WTC11 (cell line): ENCODE measurements around the gene PRKAG2. TPM values are rescaled to one million over a fixed set of nuclear protein-coding genes. Genes with fewer than 3 reads are reported as not detected.

Experiments used
- ATAC-seq: fragments of 200-7000 bp; cut with Tn5 transposase; 2 replicates; pipeline ENCODE4 v1.10.0; 2021; ENCODE audit warnings: mild to moderate bottlenecking, moderate library complexity
- CTCF ChIA-PET: fragments of 300-600 bp; sonication (Branson Sonifier 250); formaldehyde crosslinking; loops from one replicate; lab custom pipeline; 2021; ENCODE audit warnings: antibody characterized with exemption; lab: Charles Lee
- POLR2A ChIA-PET: fragments of 350-600 bp; sonication (Branson Sonifier 250); formaldehyde crosslinking; loops from one replicate; lab custom pipeline; 2021; ENCODE audit warnings: antibody characterized with exemption; lab: Charles Lee
- DNase-seq: peaks from one replicate; pipeline ENCODE4 v3.0.0; 2021; ENCODE audit warnings: low spot score
- H3K27ac Mint-ChIP-seq: 2 replicates; pipeline ENCODE4 v1.8.0; 2021; ENCODE audit warnings: mixed read lengths
- H3K27me3 Mint-ChIP-seq: 2 replicates; pipeline ENCODE4 v1.8.0; 2021; ENCODE audit warnings: low read depth, mild to moderate bottlenecking, moderate library complexity, mixed read lengths
- H3K36me3 Mint-ChIP-seq: 2 replicates; pipeline ENCODE4 v1.8.0; 2021; ENCODE audit warnings: mixed read lengths
- H3K4me1 Mint-ChIP-seq: 2 replicates; pipeline ENCODE4 v1.8.0; 2022; ENCODE audit warnings: mixed read lengths
- H3K4me3 Mint-ChIP-seq: 2 replicates; pipeline ENCODE4 v1.8.0; 2021; ENCODE audit warnings: mild to moderate bottlenecking, moderate library complexity, mixed read lengths
- H3K9me3 Mint-ChIP-seq: 2 replicates; pipeline ENCODE4 v1.8.0; 2021; ENCODE audit warnings: mixed read lengths
- E2F5 ChIP-seq: sonication (generic); formaldehyde crosslinking; IDR thresholded peaks from 2 replicates; pipeline ENCODE4 v1.8.1; 2022; ENCODE audit warnings: mild to moderate bottlenecking, moderate library complexity, missing genetic modification reagents
- ELF4 ChIP-seq: sonication (generic); formaldehyde crosslinking; IDR thresholded peaks from 2 replicates; pipeline ENCODE4 v1.8.1; 2022; ENCODE audit warnings: low read depth, mild to moderate bottlenecking, moderate library complexity, missing genetic modification reagents
- FOXK1 ChIP-seq: sonication (generic); formaldehyde crosslinking; IDR thresholded peaks from 2 replicates; pipeline ENCODE4 v1.8.0; 2022; ENCODE audit warnings: mild to moderate bottlenecking, moderate library complexity, missing genetic modification reagents
- FOXP1 ChIP-seq: sonication (generic); formaldehyde crosslinking; IDR thresholded peaks from 2 replicates; pipeline ENCODE4 v1.8.0; 2022; ENCODE audit warnings: missing genetic modification reagents, mild to moderate bottlenecking, moderate library complexity, borderline replicate concordance
- GRHL2 ChIP-seq: fragments of 250-450 bp; sonication (Bioruptor Pico); IDR thresholded peaks from 2 replicates; pipeline ENCODE4 v1.8.0; 2022; ENCODE audit warnings: mild to moderate bottlenecking, moderate library complexity; ENCODE audit not compliant: insufficient replicate concordance, severe bottlenecking
- HMGXB4 ChIP-seq: sonication (generic); formaldehyde crosslinking; IDR thresholded peaks from 2 replicates; pipeline ENCODE4 v1.8.1; 2023; ENCODE audit warnings: mild to moderate bottlenecking, moderate library complexity, missing genetic modification reagents
- NFE2L1 ChIP-seq: sonication (generic); formaldehyde crosslinking; IDR thresholded peaks from 2 replicates; pipeline ENCODE4 v1.8.1; 2023; ENCODE audit warnings: missing genetic modification reagents
- NR3C1 ChIP-seq: sonication (generic); formaldehyde crosslinking; conservative IDR thresholded peaks from 2 replicates; pipeline ENCODE4 v1.8.1; 2023; ENCODE audit warnings: low read depth, mild to moderate bottlenecking, missing genetic modification reagents
- OVOL2 ChIP-seq: fragments of 250-450 bp; sonication (Bioruptor Pico); IDR thresholded peaks from 2 replicates; pipeline ENCODE4 v1.9.0; 2021; ENCODE audit warnings: mild to moderate bottlenecking, borderline replicate concordance
- SMAD3 ChIP-seq: sonication (generic); formaldehyde crosslinking; IDR thresholded peaks from 2 replicates; pipeline ENCODE4 v1.8.0; 2022; ENCODE audit warnings: missing genetic modification reagents, mild to moderate bottlenecking, borderline replicate concordance
- SMAD4 ChIP-seq: sonication (generic); formaldehyde crosslinking; IDR thresholded peaks from 2 replicates; pipeline ENCODE4 v1.8.0; 2022; ENCODE audit warnings: mild to moderate bottlenecking, missing genetic modification reagents
- TCF7 ChIP-seq: sonication (generic); formaldehyde crosslinking; IDR thresholded peaks from 2 replicates; pipeline ENCODE4 v1.8.0; 2022; ENCODE audit warnings: mild to moderate bottlenecking, low read depth, missing genetic modification reagents, moderate library complexity
- TEAD4 ChIP-seq: sonication (generic); formaldehyde crosslinking; IDR thresholded peaks from 2 replicates; pipeline ENCODE4 v1.8.0; 2022; ENCODE audit warnings: mild to moderate bottlenecking, missing genetic modification reagents
- USF1 ChIP-seq: sonication (generic); formaldehyde crosslinking; IDR thresholded peaks from 2 replicates; pipeline ENCODE4 v1.8.0; 2022; ENCODE audit warnings: mild to moderate bottlenecking, missing genetic modification reagents
- ZNF138 ChIP-seq: sonication (generic); formaldehyde crosslinking; conservative IDR thresholded peaks from 2 replicates; pipeline ENCODE4 v1.8.1; 2022; ENCODE audit warnings: mild to moderate bottlenecking, moderate library complexity, missing genetic modification reagents
- total RNA-seq: library from RNA; stranded (reverse); gene quantifications from 3 replicates; pipeline ENCODE4 v1.2.3, GENCODE V29; 2021
- TF ChIP-seq, protein P1 (sequence below): fragments of 250-450 bp; sonication (Bioruptor Pico); IDR thresholded peaks from 2 replicates; pipeline ENCODE4 v1.9.0; 2021; ENCODE audit warnings: moderate library complexity, mild to moderate bottlenecking, inconsistent platforms, borderline replicate concordance
- TF ChIP-seq, protein P2 (sequence below): fragments of 250-450 bp; sonication (Bioruptor Pico); IDR thresholded peaks from 2 replicates; pipeline ENCODE4 v1.8.0; 2021; ENCODE audit warnings: mild to moderate bottlenecking
- TF ChIP-seq, protein P3 (sequence below): fragments of 250-450 bp; sonication (Bioruptor Pico); IDR thresholded peaks from 2 replicates; pipeline ENCODE4 v1.9.0; 2021; ENCODE audit warnings: mild to moderate bottlenecking
- TF ChIP-seq, protein P4 (sequence below): sonication (generic); formaldehyde crosslinking; IDR thresholded peaks from 2 replicates; pipeline ENCODE4 v1.8.1; 2023; ENCODE audit warnings: mild to moderate bottlenecking, missing genetic modification reagents, moderate library complexity

PRKAG2 gene
- total RNA-seq, 1 experiment from 2014 or later, result 20.3 TPM

- TF ChIP-seq FOXP1 (no peak), NFE2L1 (CRISPR knock-in tag) (no peak)
Observed at GRCh38 chr7:151896486-151896885, 19.6 kb upstream of the PRKAG2 start (continued).

DNA sequence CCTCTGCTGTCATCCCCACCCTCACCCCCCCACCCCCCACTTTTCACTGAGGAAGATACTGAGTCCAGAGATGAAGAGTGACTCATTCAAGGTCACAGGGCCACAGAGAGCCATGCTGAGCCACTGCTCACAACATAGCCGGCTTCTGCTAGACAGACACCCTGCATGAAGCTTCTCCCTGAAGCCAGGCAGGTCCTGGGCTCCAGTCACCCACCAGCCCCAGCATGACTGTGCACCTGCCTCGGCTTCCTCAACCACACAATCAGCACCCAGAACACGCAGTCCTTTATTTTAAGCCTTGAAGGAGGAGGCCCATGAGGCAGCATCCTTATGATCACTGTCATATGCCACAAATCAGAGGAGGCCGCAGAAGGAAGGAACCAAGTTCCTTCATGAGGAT, 19.2 kb upstream of the PRKAG2 start:
- Mint-ChIP-seq H3K27me3 (no peaks in the 10 kb centered on the region; the same call in none of the 2 replicates), H3K27ac (no peak overlapping the region), H3K4me3 (no peak overlapping the region), H3K36me3 (no peaks in the 10 kb centered on the region), H3K4me1 (peaks cover 15% of the 10 kb centered on the region), H3K9me3 (no peaks in the 10 kb centered on the region)
- DNase-seq, result no peak
- ChIA-PET CTCF (no interaction called here), POLR2A (no interaction called here)
- TF ChIP-seq, protein P1, sequence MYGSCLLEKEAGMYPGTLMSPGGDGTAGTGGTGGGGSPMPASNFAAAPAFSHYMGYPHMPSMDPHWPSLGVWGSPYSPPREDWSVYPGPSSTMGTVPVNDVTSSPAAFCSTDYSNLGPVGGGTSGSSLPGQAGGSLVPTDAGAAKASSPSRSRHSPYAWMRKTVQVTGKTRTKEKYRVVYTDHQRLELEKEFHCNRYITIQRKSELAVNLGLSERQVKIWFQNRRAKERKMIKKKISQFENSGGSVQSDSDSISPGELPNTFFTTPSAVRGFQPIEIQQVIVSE, result no peak
- TF ChIP-seq HMGXB4, result no peak
- no peak for TF ChIP-seq SMAD4
- no peak for TF ChIP-seq TCF7 (CRISPR knock-in tag)
- TF ChIP-seq, protein P2, sequence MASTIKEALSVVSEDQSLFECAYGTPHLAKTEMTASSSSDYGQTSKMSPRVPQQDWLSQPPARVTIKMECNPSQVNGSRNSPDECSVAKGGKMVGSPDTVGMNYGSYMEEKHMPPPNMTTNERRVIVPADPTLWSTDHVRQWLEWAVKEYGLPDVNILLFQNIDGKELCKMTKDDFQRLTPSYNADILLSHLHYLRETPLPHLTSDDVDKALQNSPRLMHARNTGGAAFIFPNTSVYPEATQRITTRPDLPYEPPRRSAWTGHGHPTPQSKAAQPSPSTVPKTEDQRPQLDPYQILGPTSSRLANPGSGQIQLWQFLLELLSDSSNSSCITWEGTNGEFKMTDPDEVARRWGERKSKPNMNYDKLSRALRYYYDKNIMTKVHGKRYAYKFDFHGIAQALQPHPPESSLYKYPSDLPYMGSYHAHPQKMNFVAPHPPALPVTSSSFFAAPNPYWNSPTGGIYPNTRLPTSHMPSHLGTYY (CRISPR knock-in tag), result no peak
- no peak for TF ChIP-seq FOXK1 (CRISPR knock-in tag)
- TF ChIP-seq, protein P3, sequence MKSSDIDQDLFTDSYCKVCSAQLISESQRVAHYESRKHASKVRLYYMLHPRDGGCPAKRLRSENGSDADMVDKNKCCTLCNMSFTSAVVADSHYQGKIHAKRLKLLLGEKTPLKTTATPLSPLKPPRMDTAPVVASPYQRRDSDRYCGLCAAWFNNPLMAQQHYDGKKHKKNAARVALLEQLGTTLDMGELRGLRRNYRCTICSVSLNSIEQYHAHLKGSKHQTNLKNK (CRISPR knock-in tag), result no peak
- no peak for TF ChIP-seq OVOL2 (CRISPR knock-in tag)
- no peak for TF ChIP-seq E2F5 (CRISPR knock-in tag)
- TF ChIP-seq ZNF138 (CRISPR knock-in tag), result no peak
- TF ChIP-seq USF1, result no peak
- no peak for TF ChIP-seq ELF4 (CRISPR knock-in tag)
- no peak for ATAC-seq

DNA sequence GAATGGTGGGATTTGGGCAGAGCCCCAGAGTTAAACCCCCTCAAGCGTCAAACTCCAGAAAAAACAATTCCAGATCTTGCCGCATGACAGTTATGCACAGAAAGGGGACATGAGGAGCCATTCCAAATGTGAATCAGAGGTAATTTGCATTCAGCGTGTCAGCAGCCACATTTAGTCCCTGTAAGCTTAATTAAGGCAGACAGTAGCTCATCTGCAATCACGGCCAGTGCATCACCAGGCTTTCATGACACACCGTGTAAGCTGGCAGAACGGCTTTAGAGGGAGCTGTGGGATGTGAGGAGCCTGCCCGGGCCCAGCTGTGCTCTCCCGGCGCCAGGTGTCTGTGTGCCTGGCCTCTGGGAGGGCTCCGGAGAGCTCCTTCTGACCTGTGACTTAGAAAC, 18.7 kb upstream of the PRKAG2 start:
- POLR2A ChIA-PET, result no interaction called here
- TF ChIP-seq NFE2L1 (CRISPR knock-in tag) (no peak), GRHL2 (no peak)
- TF ChIP-seq, all 79 proteins: peak for 0
- Mint-ChIP-seq H3K9me3 (no peaks in the 10 kb centered on the region), H3K4me3 (no peak overlapping the region), H3K27me3 (no peaks in the 10 kb centered on the region; the same call in none of the 2 replicates), H3K27ac (no peak overlapping the region), H3K36me3 (no peaks in the 10 kb centered on the region), H3K4me1 (peaks cover 16% of the 10 kb centered on the region)
- DNase-seq (no peak), ATAC-seq (no peak)
- CTCF ChIA-PET, result no interaction called here

DNA sequence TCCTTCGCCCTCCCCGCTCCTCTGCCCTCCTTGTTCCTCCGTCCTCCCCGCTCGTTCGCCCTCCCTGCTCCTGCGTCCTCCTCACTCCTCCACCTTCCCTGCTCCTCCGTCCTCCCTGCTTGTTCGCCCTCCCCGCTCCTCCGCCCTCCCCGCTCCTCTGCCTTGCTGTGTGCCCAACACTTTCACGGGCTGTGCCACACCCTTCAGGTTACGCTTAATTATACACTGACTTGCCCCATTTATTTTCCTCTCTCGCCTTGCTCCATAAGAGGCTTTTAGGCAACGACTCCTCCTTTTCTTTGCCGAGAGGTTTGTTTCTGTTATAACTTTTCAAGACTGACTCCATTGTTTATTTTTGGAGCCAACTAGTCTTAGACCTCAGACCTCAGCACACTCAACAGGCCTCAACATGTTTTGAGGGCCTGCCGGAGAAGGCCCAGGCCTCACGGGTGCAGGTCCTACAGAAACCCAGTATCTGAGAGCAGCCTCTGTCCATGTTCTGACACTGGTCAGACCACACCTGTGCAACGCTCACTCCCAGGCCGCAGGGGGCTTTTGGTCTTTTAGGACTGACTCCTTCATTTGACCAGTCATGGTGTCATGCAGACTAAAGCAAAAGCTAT, 18.2 kb upstream of the PRKAG2 start:
- H3K36me3 Mint-ChIP-seq, result no peaks in the 10 kb centered on the region
- CTCF ChIA-PET, result no interaction called here
- TF ChIP-seq TEAD4 (CRISPR knock-in tag), result no peak
- TF ChIP-seq, protein P1, result no peak
- TF ChIP-seq E2F5 (CRISPR knock-in tag), result no peak
- TF ChIP-seq SMAD3 (CRISPR knock-in tag), result no peak
- TF ChIP-seq, protein P4, sequence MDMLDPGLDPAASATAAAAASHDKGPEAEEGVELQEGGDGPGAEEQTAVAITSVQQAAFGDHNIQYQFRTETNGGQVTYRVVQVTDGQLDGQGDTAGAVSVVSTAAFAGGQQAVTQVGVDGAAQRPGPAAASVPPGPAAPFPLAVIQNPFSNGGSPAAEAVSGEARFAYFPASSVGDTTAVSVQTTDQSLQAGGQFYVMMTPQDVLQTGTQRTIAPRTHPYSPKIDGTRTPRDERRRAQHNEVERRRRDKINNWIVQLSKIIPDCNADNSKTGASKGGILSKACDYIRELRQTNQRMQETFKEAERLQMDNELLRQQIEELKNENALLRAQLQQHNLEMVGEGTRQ (CRISPR knock-in tag), result no peak
- TF ChIP-seq NR3C1 (CRISPR knock-in tag), result no peak
- TF ChIP-seq, all 79 proteins: peak for 0
- H3K4me3 Mint-ChIP-seq, result no peak overlapping the region
- DNase-seq (no peak), ATAC-seq (no peak)
- H3K27ac Mint-ChIP-seq, result no peak overlapping the region
- POLR2A ChIA-PET, result no interaction called here
- peaks cover 19% of the 10 kb centered on the region for H3K4me1 Mint-ChIP-seq
- no peaks in the 10 kb centered on the region for H3K9me3 Mint-ChIP-seq
- H3K27me3 Mint-ChIP-seq, result no peaks in the 10 kb centered on the region; the same call in none of the 2 replicates
